Mucosa of descending colon (tissue), 3 donors: ENCODE measurements around the gene CYP46A1. TPM values are rescaled to one million over a fixed set of nuclear protein-coding genes. Genes with fewer than 3 reads are reported as not detected.

Experiments used
- ATAC-seq: fragments of 200-7000 bp; cut with Tn5 transposase; one replicate; pipeline ENCODE4 v1.9.1; 2020; ENCODE audit warnings: mild to moderate bottlenecking, moderate library complexity
- DNase-seq, 3 donors: peaks; one replicate each; pipeline ENCODE4 v3.0.0-alpha.2; 2020
- H3K36me3 ChIP-seq: fragments of 200-600 bp; one replicate; pipeline ENCODE4 v1.8.0; 2021; ENCODE audit warnings: low read depth, mild to moderate bottlenecking
- H3K4me1 ChIP-seq: fragments of 200-600 bp; one replicate; pipeline ENCODE4 v1.8.0; 2021; ENCODE audit warnings: low read depth, mild to moderate bottlenecking
- H3K4me3 ChIP-seq: fragments of 200-600 bp; one replicate; pipeline ENCODE4 v1.8.0; 2021; ENCODE audit warnings: mild to moderate bottlenecking
- H3K9me3 ChIP-seq: fragments of 200-600 bp; one replicate; pipeline ENCODE4 v1.8.0; 2021; ENCODE audit warnings: mild to moderate bottlenecking
- CTCF ChIP-seq: fragments of 200-600 bp; IDR thresholded peaks from one replicate; pipeline ENCODE4 v1.8.0; 2022; ENCODE audit warnings: antibody characterized with exemption, mild to moderate bottlenecking
- intact Hi-C, 2 donors: fragments of 100-400 bp; cut with DNase I in 1 of 2; cut with micrococcal nuclease in 1 of 2; formaldehyde crosslinking; loops; one replicate each; pipeline versions ENCODE4 v1.11.0 to v1.11.1; 2022; cut with DNase I, micrococcal nuclease
- total RNA-seq, 3 donors: library from RNA; stranded (reverse); fragmentation: NEBNext Ultra II Directional in 2 of 3; extraction: Animal tissue kit (Norgen Biotek cat#: 25700) in 2 of 3; gene quantifications; one replicate each; pipeline versions ENCODE4 v1.2.1 to v1.2.4, GENCODE V29; 2021 to 2023
- donor health status: DM: no; HTN: no; CAD: no; lungs with moderate emphysema.
- donor health status: DM: no; HTN: no; CAD: no.
- donor health status: DM: no; HTN: yes; CAD: no.

The CYP46A1 gene
- total RNA-seq, 3 donors from 2014 or later = 0.14 to 1.0 (median 0.22) TPM

GRCh38 chr14:99773521-99774497 is 89.7 kb downstream of the CYP46A1 start:
- no peaks in the 10 kb centered on the region for H3K4me1 ChIP-seq
- H3K36me3 ChIP-seq = no peaks in the 10 kb centered on the region
- no peak for DNase-seq
- TF ChIP-seq CTCF = no peak
- no peak overlapping the region for H3K4me3 ChIP-seq
- ATAC-seq = no peak
- intact Hi-C loops = no loop called here
- no peaks in the 10 kb centered on the region for H3K9me3 ChIP-seq

- intact Hi-C loops = no loop called here
- H3K36me3 ChIP-seq = no peaks in the 10 kb centered on the region
- DNase-seq (peak in 1 of 3 donors; percentile 51), ATAC-seq (no peak)
- no peaks in the 10 kb centered on the region for H3K9me3 ChIP-seq
- H3K4me3 ChIP-seq = no peak overlapping the region
- H3K4me1 ChIP-seq = no peaks in the 10 kb centered on the region
- TF ChIP-seq CTCF = no peak
Measured at GRCh38 chr14:99774556-99775307, 90.6 kb downstream of the CYP46A1 start.

GRCh38 chr14:99775351-99775750 is 91.3 kb downstream of the CYP46A1 start:
- intact Hi-C loops = no loop called here
- H3K9me3 ChIP-seq = no peaks in the 10 kb centered on the region
- ATAC-seq = no peak
- TF ChIP-seq CTCF = no peak
- H3K4me1 ChIP-seq = no peaks in the 10 kb centered on the region
- no peak for DNase-seq
- no peak overlapping the region for H3K4me3 ChIP-seq
- no peaks in the 10 kb centered on the region for H3K36me3 ChIP-seq

Other genes starting within 250 kb of the CYP46A1 start
- 100 to 1,000 TPM in 1 of 3 donors, 10 to 100 TPM in 2; 61.6 to 119 (median 61.6) TPM for gene SETD3, start 203.4 kb upstream of the CYP46A1 start, total RNA-seq
- 10 to 100 TPM; 47.4 to 68.4 (median 64.5) TPM for gene CCNK, start 202.9 kb upstream of the CYP46A1 start, total RNA-seq
- gene CCDC85C, start 80.1 kb upstream of the CYP46A1 start, total RNA-seq = 100 to 1,000 TPM in 1 of 3 donors, 10 to 100 TPM in 2; 66.2 to 102 (median 66.2) TPM
- gene HHIPL1, start 39.2 kb upstream of the CYP46A1 start, total RNA-seq = 1 to 10 TPM in 2 of 3 donors, under 1 TPM in 1; 0.26 to 3.2 (median 1.1) TPM
- gene EML1, start 109.1 kb downstream of the CYP46A1 start, total RNA-seq = 10 to 100 TPM in 1 of 3 donors, 1 to 10 TPM in 2; 5.4 to 82.5 (median 8.1) TPM